Smooth muscle cell of bladder (primary cell): ENCODE data around the gene TRPC3. TPM values are rescaled to one million over a fixed set of nuclear protein-coding genes. Genes with fewer than 3 reads are reported as not detected.

Experiments
- total RNA-seq: library from RNA; depleted of rRNA; stranded (reverse); fragments of >200 nt; gene quantifications from 2 replicates; pipeline ENCODE4 v1.2.3, GENCODE V29; 2014

The TRPC3 gene
- 2.0 and 2.3 TPM in 2 replicates for total RNA-seq

GRCh38 chr4:121951521-121952110 lies at the start of gene TRPC3:
Gene TRPC3 (minus strand): TSS chr4:121952060. CDS start chr4:121951680, 380 bp downstream.

GRCh38 chr4:121869841-121870822 lies 81.7 kb downstream of the TRPC3 start, which contains the start of gene BBS7:
Gene BBS7 (minus strand): TSS chr4:121870474. CDS start chr4:121870313, 161 bp downstream.

Other genes starting within 250 kb of the TRPC3 start
- 5.4 and 11.2 TPM in 2 replicates for gene SMIM43, start 186.9 kb downstream of the TRPC3 start, total RNA-seq
- 20.2 and 24.0 TPM in 2 replicates for gene EXOSC9, start 150.7 kb downstream of the TRPC3 start, total RNA-seq
- gene CCNA2, start 128.2 kb downstream of the TRPC3 start, total RNA-seq: 5.3 and 6.2 TPM in 2 replicates
- gene BBS7, start 81.6 kb downstream of the TRPC3 start, total RNA-seq: 20.1 and 20.3 TPM in 2 replicates
- gene BLTP1, start 200.3 kb upstream of the TRPC3 start, total RNA-seq: 70.2 and 72.7 TPM in 2 replicates